ENCODE measurements around the gene PDE6H.

GRCh38 chr12:14930299-14930698 lies 42.5 kb upstream of the PDE6H start:
- TF ChIP-seq, protein P1, sequence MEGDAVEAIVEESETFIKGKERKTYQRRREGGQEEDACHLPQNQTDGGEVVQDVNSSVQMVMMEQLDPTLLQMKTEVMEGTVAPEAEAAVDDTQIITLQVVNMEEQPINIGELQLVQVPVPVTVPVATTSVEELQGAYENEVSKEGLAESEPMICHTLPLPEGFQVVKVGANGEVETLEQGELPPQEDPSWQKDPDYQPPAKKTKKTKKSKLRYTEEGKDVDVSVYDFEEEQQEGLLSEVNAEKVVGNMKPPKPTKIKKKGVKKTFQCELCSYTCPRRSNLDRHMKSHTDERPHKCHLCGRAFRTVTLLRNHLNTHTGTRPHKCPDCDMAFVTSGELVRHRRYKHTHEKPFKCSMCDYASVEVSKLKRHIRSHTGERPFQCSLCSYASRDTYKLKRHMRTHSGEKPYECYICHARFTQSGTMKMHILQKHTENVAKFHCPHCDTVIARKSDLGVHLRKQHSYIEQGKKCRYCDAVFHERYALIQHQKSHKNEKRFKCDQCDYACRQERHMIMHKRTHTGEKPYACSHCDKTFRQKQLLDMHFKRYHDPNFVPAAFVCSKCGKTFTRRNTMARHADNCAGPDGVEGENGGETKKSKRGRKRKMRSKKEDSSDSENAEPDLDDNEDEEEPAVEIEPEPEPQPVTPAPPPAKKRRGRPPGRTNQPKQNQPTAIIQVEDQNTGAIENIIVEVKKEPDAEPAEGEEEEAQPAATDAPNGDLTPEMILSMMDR (IDR thresholded peaks at IDR 0.05): no peak
- no peak for TF ChIP-seq POLR2A (IDR thresholded peaks at IDR 0.05)

Data from vagina (tissue), 2 donors.